GM12878 (cell line): Measurements from ENCODE around the gene NR2F2. TPM values are rescaled to one million over a fixed set of nuclear protein-coding genes. Genes with fewer than 3 reads are reported as not detected.

Experiments used
- ATAC-seq: fragments of 200-7000 bp; cut with Tn5 transposase; 3 replicates; pipeline ENCODE4 v1.9.1; 2020; ENCODE audit warnings: mild to moderate bottlenecking, moderate library complexity
- BruUV-seq: library from RNA; stranded (reverse); fragments of 400-500 nt; replicated peaks from 2 replicates; lab custom pipeline; 2021; lab: Mats Ljungman, UMichigan
- CTCF ChIA-PET: fragments of 300-600 bp; sonication (Branson Sonifier 250); formaldehyde crosslinking; extraction: SDS; loops from one replicate; lab custom pipeline; 2021; ENCODE audit warnings: inconsistent platforms; lab: Yijun Ruan, JAX
- POLR2A ChIA-PET: fragments of 350-600 bp; formaldehyde crosslinking; extraction: SDS; loops from one replicate; lab custom pipeline; 2021; ENCODE audit warnings: inconsistent platforms; lab: Charles Lee
- RAD21 ChIA-PET: fragments of 300-600 bp; sonication (Branson Sonifier 250); formaldehyde crosslinking; loops from one replicate; lab custom pipeline; 2023; ENCODE audit warnings: antibody characterized with exemption; ENCODE audit not compliant: unreplicated experiment; lab: Charles Lee
- SMC1A ChIA-PET: fragments of 300-600 bp; sonication (Branson Sonifier 250); formaldehyde crosslinking; loops from one replicate; lab custom pipeline; 2023; ENCODE audit not compliant: unreplicated experiment, uncharacterized antibody; lab: Charles Lee
- DNase-seq: peaks from one replicate; pipeline ENCODE4 v3.0.0-alpha.2; 2011; ENCODE audit warnings: low read depth, low spot score
- FAIRE-seq: peaks from 3 replicates; lab custom pipeline; 2011; peaks lifted over from hg19 to GRCh38; lab: Jason Lieb, UNC
- H2AFZ ChIP-seq: 2 replicates; pipeline ENCODE4 v1.6.0; 2011; ENCODE audit warnings: low read depth, low read length, control low read depth; ENCODE audit not compliant: control insufficient read depth
- H3K27ac ChIP-seq: 2 replicates; pipeline ENCODE4 v1.5.1; 2011; ENCODE audit warnings: control low read depth; ENCODE audit not compliant: control insufficient read depth, insufficient read depth
- H3K27me3 ChIP-seq, 2 experiments: replicated peaks in 1 of 2; 2 replicates each; pipeline versions ENCODE4 v1.6.0 to v1.6.1; 2011; ENCODE audit warnings: low read length in 1 of 2; ENCODE audit not compliant: control insufficient read depth in 2 of 2, insufficient read depth in 2 of 2
- H3K36me3 ChIP-seq, 2 experiments: 2 replicates each; pipeline ENCODE4 v1.5.1; 2011; ENCODE audit warnings: low read length in 1 of 2; ENCODE audit not compliant: control insufficient read depth in 2 of 2, insufficient read depth in 2 of 2
- H3K4me1 ChIP-seq: 2 replicates; pipeline ENCODE4 v1.6.1; 2011; ENCODE audit warnings: mild to moderate bottlenecking, low read length, moderate library complexity, mixed read lengths; ENCODE audit not compliant: control insufficient read depth, insufficient read depth
- H3K4me2 ChIP-seq: 2 replicates; pipeline ENCODE4 v1.6.0; 2011; ENCODE audit warnings: control low read depth; ENCODE audit not compliant: control insufficient read depth, insufficient read depth
- H3K4me3 ChIP-seq: fragments of 200-600 bp; sonication (generic); 2 replicates; pipeline ENCODE4 v1.5.1; 2016
- H3K79me2 ChIP-seq: 2 replicates; pipeline ENCODE4 v1.6.0; 2011; ENCODE audit warnings: low read length; ENCODE audit not compliant: control insufficient read depth, insufficient read depth
- H3K9ac ChIP-seq: 2 replicates; pipeline ENCODE4 v1.8.0; 2011; ENCODE audit warnings: low read length, control low read depth, mixed read lengths; ENCODE audit not compliant: control insufficient read depth, insufficient read depth
- H3K9me3 ChIP-seq: replicated peaks from 3 replicates; pipeline ENCODE4 v1.5.1; 2011; ENCODE audit warnings: mild to moderate bottlenecking, low read length; ENCODE audit not compliant: control insufficient read depth, insufficient read depth
- H4K20me1 ChIP-seq: 2 replicates; pipeline ENCODE4 v1.6.0; 2011; ENCODE audit not compliant: control insufficient read depth, insufficient read depth
- CBFB ChIP-seq: IDR thresholded peaks from 2 replicates; pipeline ENCODE4 v1.6.1; 2016; ENCODE audit warnings: antibody characterized with exemption, low read depth
- ELK1 ChIP-seq: IDR thresholded peaks from 2 replicates; pipeline ENCODE4 v1.6.1; 2012; ENCODE audit warnings: low read depth, low read length, improper control_type of control experiment
- ESRRA ChIP-seq: IDR thresholded peaks from 2 replicates; pipeline ENCODE4 v1.6.1; 2012; ENCODE audit warnings: mild to moderate bottlenecking, low read length, improper control_type of control experiment
- FOS ChIP-seq: IDR thresholded peaks from 3 replicates; pipeline ENCODE4 v1.6.1; 2011; ENCODE audit warnings: borderline replicate concordance; ENCODE audit not compliant: insufficient read length; ENCODE audit errors: extremely low read depth
- IKZF2 ChIP-seq, 2 experiments: fragments of 450-650 bp; IDR thresholded peaks; 2 replicates each; pipeline ENCODE4 v1.6.1; 2017; ENCODE audit warnings: mild to moderate bottlenecking in 2 of 2, moderate library complexity in 2 of 2
- MTA2 ChIP-seq: fragments of 450-650 bp; IDR thresholded peaks from 2 replicates; pipeline ENCODE4 v1.6.1; 2016; ENCODE audit warnings: low read depth, mild to moderate bottlenecking, moderate library complexity
- NRF1 ChIP-seq: conservative IDR thresholded peaks from 2 replicates; pipeline ENCODE4 v1.6.1; 2011; ENCODE audit warnings: mild to moderate bottlenecking, low read depth, low read length, improper control_type of control experiment
- PAX5 ChIP-seq: IDR thresholded peaks from 2 replicates; pipeline ENCODE4 v1.6.1; 2011; ENCODE audit warnings: low read depth, low read length, borderline replicate concordance
- POU2F2 ChIP-seq: IDR thresholded peaks from 3 replicates; pipeline ENCODE4 v1.6.1; 2011; ENCODE audit warnings: low read depth, mild to moderate bottlenecking, low read length, borderline replicate concordance
- SMC3 ChIP-seq: IDR thresholded peaks from 2 replicates; pipeline ENCODE4 v1.6.1; 2011; ENCODE audit warnings: low read length, improper control_type of control experiment, borderline replicate concordance
- SUPT20H ChIP-seq: IDR thresholded peaks from 2 replicates; pipeline ENCODE4 v1.6.1; 2011; ENCODE audit warnings: low read depth, mild to moderate bottlenecking, low read length, moderate library complexity, borderline replicate concordance; ENCODE audit not compliant: control insufficient read depth
- SUZ12 ChIP-seq: fragments of 200-600 bp; sonication (generic); IDR thresholded peaks from one replicate; pipeline ENCODE4 v1.6.1; 2018; ENCODE audit warnings: antibody characterized with exemption, mild to moderate bottlenecking; ENCODE audit not compliant: unreplicated experiment
- WGBS: methylation state at CpG from one replicate; pipeline ENCODE4 v1.1.6; 2016; ENCODE audit warnings: low lambda C conversion rate; ENCODE audit not compliant: insufficient replicate concordance, insufficient coverage; ENCODE audit errors: missing lambda C conversion rate; 5-methylcytosine and 5-hydroxymethylcytosine counted together
- in situ Hi-C: fragments of 300-500 bp; cut with MboI; formaldehyde crosslinking; loops from 9 replicates; pipeline ENCODE4 v1.14.3; 2018; ENCODE audit warnings: mixed read lengths
- intact Hi-C: fragments of 100-400 bp; cut with micrococcal nuclease; formaldehyde crosslinking; loops from one replicate; pipeline ENCODE4 v1.14.2; 2022; ENCODE audit not compliant: unreplicated experiment
- polyA plus RNA-seq, 11 experiments: library from polyadenylated mRNA; depleted of rRNA in 4 of 11; unstranded in 6 of 11; stranded (reverse) in 5 of 11; fragments of >200 nt; fragmentation: Nextera tagmentation in 4 of 11; fragmentation: Illumina TruSeq in 1 of 11; extraction: Ambion mirVana in 4 of 11; extraction: Trizol in 1 of 11; gene quantifications; 1 replicate in 1 of 11; 2 replicates in 10 of 11; pipeline versions ENCODE4 v1.2.1 to v1.2.3, GENCODE V29; 2011 to 2016; ENCODE audit warnings: inconsistent platforms in 2 of 11, missing spikeins in 2 of 11, low read depth in 1 of 11
- total RNA-seq, 4 experiments: library from RNA; depleted of rRNA in 3 of 4; stranded (reverse); fragments of >200 nt in 3 of 4; fragmentation: Illumina TruSeq in 1 of 4; extraction: Trizol in 1 of 4; gene quantifications; 2 replicates each; pipeline versions ENCODE4 v1.2.1 to v1.2.3, GENCODE V29; 2013 to 2021

NR2F2 gene
- total and polyA plus RNA-seq, 10 of the 15 experiments (the other 5 are each of a cell fraction or from before 2014, with no cell fraction given), result 1.1 to 10.1 (median 3.2) TPM

GRCh38 chr15:96297783-96298182 is 32.7 kb upstream of the NR2F2 start:
- Histone ChIP-seq H3K4me2 (no peak overlapping the region), H3K27me3 (no peaks in the 10 kb centered on the region), H2AFZ (no peak overlapping the region), H4K20me1 (no peaks in the 10 kb centered on the region), H3K36me3 (no peaks in the 10 kb centered on the region), H3K27ac (no peak overlapping the region), H3K79me2 (no peaks in the 10 kb centered on the region), H3K9ac (no peak overlapping the region), H3K4me1 (no peaks in the 10 kb centered on the region), H3K9me3 (no peaks in the 10 kb centered on the region; the same call in 2 of the 3 replicates), H3K4me3 (no peak overlapping the region)
- FAIRE-seq (no peak), ATAC-seq (no peak), DNase-seq (no peak)
- TF ChIP-seq SUZ12, result no peak
- TF ChIP-seq ESRRA, result no peak
- no peak for TF ChIP-seq SUPT20H
- TF ChIP-seq POU2F2, result no peak
- TF ChIP-seq MTA2, result no peak
- TF ChIP-seq FOS, result no peak
- TF ChIP-seq IKZF2 (IDR thresholded peaks at IDR 0.05), result no peak
- TF ChIP-seq SMC3, result no peak
- no peak for TF ChIP-seq PAX5
- TF ChIP-seq NRF1, result no peak
- no peak for TF ChIP-seq ELK1
- TF ChIP-seq CBFB, result no peak
- no TSS peak for BruUV-seq
- intact Hi-C loops, result no loop called here
- 29% methylated on average over 4 of the region's 4 CpGs for WGBS
- RAD21 ChIA-PET, result no interaction called here
- CTCF ChIA-PET, result no interaction called here
- in situ Hi-C loops, result no loop called here
- SMC1A ChIA-PET, result no interaction called here
- POLR2A ChIA-PET, result no interaction called here
